KMS-11 (cell line): ENCODE measurements around the gene FLNC.

Source experiments
- H2AFZ ChIP-seq: fragments of 200-600 bp; sonication (generic); 2 replicates; pipeline ENCODE4 v1.6.1; 2016; ENCODE audit warnings: antibody characterized with exemption, mixed run types, low read depth
- H3K27ac ChIP-seq: fragments of 200-600 bp; sonication (generic); 2 replicates; pipeline ENCODE4 v1.6.1; 2016; ENCODE audit warnings: mild to moderate bottlenecking, mixed run types
- H3K27me3 ChIP-seq: fragments of 200-600 bp; sonication (generic); 2 replicates; pipeline ENCODE4 v1.6.1; 2017; ENCODE audit warnings: mild to moderate bottlenecking, low read depth, mixed run types, moderate library complexity; ENCODE audit not compliant: insufficient read depth
- H3K36me3 ChIP-seq: fragments of 200-600 bp; sonication (generic); 2 replicates; pipeline ENCODE4 v1.6.1; 2017; ENCODE audit warnings: mild to moderate bottlenecking, mixed run types; ENCODE audit not compliant: insufficient read depth
- H3K4me1 ChIP-seq: fragments of 200-600 bp; sonication (generic); 2 replicates; pipeline ENCODE4 v1.6.1; 2016; ENCODE audit warnings: mild to moderate bottlenecking, low read depth, mixed run types; ENCODE audit not compliant: poor library complexity, severe bottlenecking
- H3K4me2 ChIP-seq: fragments of 200-600 bp; sonication (generic); 2 replicates; pipeline ENCODE4 v1.7.0; 2016; ENCODE audit warnings: mild to moderate bottlenecking, mixed run types
- H3K4me3 ChIP-seq: fragments of 200-600 bp; sonication (generic); IDR thresholded peaks from 2 replicates; pipeline ENCODE4 v1.6.1; 2017; ENCODE audit warnings: low read depth, low read length, mixed read lengths; ENCODE audit not compliant: insufficient read depth
- H3K79me2 ChIP-seq: fragments of 200-600 bp; sonication (generic); 2 replicates; pipeline ENCODE4 v1.6.1; 2016; ENCODE audit warnings: low read depth, mixed run types; ENCODE audit not compliant: insufficient read depth
- H3K9ac ChIP-seq: fragments of 200-600 bp; sonication (generic); 2 replicates; pipeline ENCODE4 v1.6.1; 2016; ENCODE audit warnings: mild to moderate bottlenecking, mixed run types
- H4K20me1 ChIP-seq: fragments of 200-600 bp; sonication (generic); 2 replicates; pipeline ENCODE4 v1.6.1; 2016; ENCODE audit warnings: mild to moderate bottlenecking, mixed run types; ENCODE audit not compliant: insufficient read depth
- CTCF ChIP-seq: fragments of 200-600 bp; sonication (generic); conservative IDR thresholded peaks from 2 replicates; pipeline ENCODE4 v1.6.1; 2017; ENCODE audit warnings: low read depth, mild to moderate bottlenecking, antibody characterized with exemption, low read length, moderate library complexity, mixed read lengths

FLNC gene

GRCh38 chr7:128871050-128871449, 40.8 kb downstream of the FLNC start:
- no peak overlapping the region for H3K4me3 ChIP-seq
- no peaks in the 10 kb centered on the region; the same call in 1 of the 2 replicates for H3K27me3 ChIP-seq
- peaks cover 6% of the 10 kb centered on the region for H3K4me1 ChIP-seq
- no peak overlapping the region for H3K4me2 ChIP-seq
- H3K36me3 ChIP-seq, result no peaks in the 10 kb centered on the region
- H3K27ac ChIP-seq, result no peak overlapping the region
- no peak for TF ChIP-seq CTCF
- H2AFZ ChIP-seq, result no peak overlapping the region
- no peak overlapping the region for H3K9ac ChIP-seq
- no peaks in the 10 kb centered on the region for H3K79me2 ChIP-seq
- H4K20me1 ChIP-seq, result no peaks in the 10 kb centered on the region

- H4K20me1 ChIP-seq, result no peaks in the 10 kb centered on the region
- H3K4me3 ChIP-seq, result no peak overlapping the region
- H3K27me3 ChIP-seq, result no peaks in the 10 kb centered on the region; the same call in 1 of the 2 replicates
- peaks cover 6% of the 10 kb centered on the region for H3K4me1 ChIP-seq
- no peak overlapping the region for H3K9ac ChIP-seq
- peak; percentile 27; the same call in 1 of the 2 replicates for TF ChIP-seq CTCF
- H2AFZ ChIP-seq, result no peak overlapping the region
- no peaks in the 10 kb centered on the region for H3K79me2 ChIP-seq
- no peak overlapping the region for H3K4me2 ChIP-seq
- H3K27ac ChIP-seq, result no peak overlapping the region
- H3K36me3 ChIP-seq, result no peaks in the 10 kb centered on the region
Observed at GRCh38 chr7:128872394-128872824, 42.2 kb downstream of the FLNC start.

GRCh38 chr7:128873234-128873633, 43.0 kb downstream of the FLNC start:
- H3K4me3 ChIP-seq, result no peak overlapping the region
- H3K9ac ChIP-seq, result no peak overlapping the region
- no peak overlapping the region for H3K27ac ChIP-seq
- peaks cover 6% of the 10 kb centered on the region for H3K4me1 ChIP-seq
- H4K20me1 ChIP-seq, result no peaks in the 10 kb centered on the region
- no peaks in the 10 kb centered on the region for H3K79me2 ChIP-seq
- no peaks in the 10 kb centered on the region; the same call in 1 of the 2 replicates for H3K27me3 ChIP-seq
- H3K4me2 ChIP-seq, result no peak overlapping the region
- H2AFZ ChIP-seq, result no peak overlapping the region
- no peaks in the 10 kb centered on the region for H3K36me3 ChIP-seq
- TF ChIP-seq CTCF, result no peak

GRCh38 chr7:128874140-128875031, 44.2 kb downstream of the FLNC start:
- TF ChIP-seq CTCF, result no peak
- Histone ChIP-seq H3K4me1 (no peaks in the 10 kb centered on the region), H2AFZ (no peak overlapping the region), H4K20me1 (no peaks in the 10 kb centered on the region), H3K79me2 (no peaks in the 10 kb centered on the region), H3K27ac (no peak overlapping the region), H3K4me2 (no peak overlapping the region), H3K9ac (no peak overlapping the region), H3K36me3 (no peaks in the 10 kb centered on the region), H3K27me3 (no peaks in the 10 kb centered on the region; the same call in 1 of the 2 replicates), H3K4me3 (no peak overlapping the region)
